HEK293 (cell line): ENCODE results near the gene OR4E1.

Experiments
- BCL11A ChIP-seq: fragments of 450-650 bp; formaldehyde crosslinking; IDR thresholded peaks from 2 replicates; pipeline ENCODE4 v1.5.1; 2016; ENCODE audit warnings: low read depth, missing biosample characterization, missing genetic modification characterization
- CTCF ChIP-seq: fragments of 450-650 bp; formaldehyde crosslinking; IDR thresholded peaks from 2 replicates; pipeline ENCODE4 v1.5.1; 2016; ENCODE audit warnings: missing biosample characterization, missing genetic modification characterization
- HOXA7 ChIP-seq: sonication (generic); formaldehyde crosslinking; IDR thresholded peaks from 2 replicates; pipeline ENCODE4 v1.8.1; 2022; ENCODE audit warnings: missing genetic modification reagents, borderline replicate concordance
- INSM2 ChIP-seq: fragments of 450-650 bp; formaldehyde crosslinking; IDR thresholded peaks from 2 replicates; pipeline ENCODE4 v1.5.1; 2016; ENCODE audit warnings: missing biosample characterization, missing genetic modification characterization
- OVOL3 ChIP-seq: fragments of 450-650 bp; formaldehyde crosslinking; IDR thresholded peaks from 2 replicates; pipeline ENCODE4 v1.5.1; 2016; ENCODE audit warnings: missing biosample characterization, missing genetic modification characterization
- SCRT2 ChIP-seq: fragments of 450-650 bp; formaldehyde crosslinking; IDR thresholded peaks from 2 replicates; pipeline ENCODE4 v1.5.1; 2016; ENCODE audit warnings: missing biosample characterization, missing genetic modification characterization
- ZBTB11 ChIP-seq: fragments of 450-650 bp; formaldehyde crosslinking; conservative IDR thresholded peaks from 2 replicates; pipeline ENCODE4 v1.5.1; 2016; ENCODE audit warnings: low read depth, missing biosample characterization, missing genetic modification characterization
- ZFP37 ChIP-seq: fragments of 450-650 bp; formaldehyde crosslinking; IDR thresholded peaks from 2 replicates; pipeline ENCODE4 v1.5.1; 2016; ENCODE audit warnings: missing biosample characterization, missing genetic modification characterization
- ZNF24 ChIP-seq: fragments of 450-650 bp; formaldehyde crosslinking; IDR thresholded peaks from 2 replicates; pipeline ENCODE4 v1.5.1; 2016; ENCODE audit warnings: missing biosample characterization, missing genetic modification characterization
- ZNF26 ChIP-seq: fragments of 450-650 bp; formaldehyde crosslinking; IDR thresholded peaks from 2 replicates; pipeline ENCODE4 v1.5.1; 2016; ENCODE audit warnings: missing biosample characterization, missing genetic modification characterization
- ZNF274 ChIP-seq, 2 experiments: fragments of 200-500 bp in 1 of 2; fragments of 450-650 bp in 1 of 2; sonication (Bioruptor generic) in 1 of 2; formaldehyde crosslinking in 1 of 2; IDR thresholded peaks; 2 replicates each; pipeline versions ENCODE4 v1.5.1 to v1.6.1; 2014 to 2016; ENCODE audit warnings: borderline replicate concordance in 1 of 2, inconsistent platforms in 1 of 2, low read length in 1 of 2, missing biosample characterization in 1 of 2, missing genetic modification characterization in 1 of 2
- ZNF518A ChIP-seq: fragments of 450-650 bp; formaldehyde crosslinking; conservative IDR thresholded peaks from 2 replicates; pipeline ENCODE4 v1.5.1; 2016; ENCODE audit warnings: low read depth, missing biosample characterization, missing genetic modification characterization
- ZNF791 ChIP-seq: fragments of 450-650 bp; formaldehyde crosslinking; IDR thresholded peaks from 2 replicates; pipeline ENCODE4 v1.5.1; 2016; ENCODE audit warnings: missing biosample characterization, missing genetic modification characterization

- no peak for TF ChIP-seq CTCF (tag by site-specific recombination)
- no peak for TF ChIP-seq INSM2 (tag by site-specific recombination)
- no peak for TF ChIP-seq ZNF791 (tag by site-specific recombination)
- no peak for TF ChIP-seq ZNF274 (IDR thresholded peaks at IDR 0.05; ENCODE audit: low read length)
- no peak for TF ChIP-seq ZNF274 (tag by site-specific recombination; IDR thresholded peaks at IDR 0.05; ENCODE audit: borderline replicate concordance)
- no peak for TF ChIP-seq ZNF518A (tag by site-specific recombination)
- no peak for TF ChIP-seq SCRT2 (tag by site-specific recombination)
- TF ChIP-seq ZBTB11 (tag by site-specific recombination): no peak
- TF ChIP-seq ZNF26 (tag by site-specific recombination): no peak
- TF ChIP-seq BCL11A: no peak
- TF ChIP-seq OVOL3 (tag by site-specific recombination): no peak
- TF ChIP-seq HOXA7 (CRISPR knock-in tag): no peak
- no peak for TF ChIP-seq ZFP37 (tag by site-specific recombination)
- TF ChIP-seq ZNF24 (tag by site-specific recombination): no peak
These were observed 38.8 kb downstream of the OR4E1 start, which contains the start of gene OR10G2 for GRCh38 chr14:21634840-21635239.
